Measurements from ENCODE around the gene BARHL1.

The BARHL1 gene

GRCh38 chr9:132627594-132627993, 45.2 kb downstream of the BARHL1 start:
- no peak for DNase-seq (ENCODE audit: low read depth)
- H3K4me3 ChIP-seq (ENCODE audit: low read length) = no peak overlapping the region
- TF ChIP-seq CTCF (conservative IDR thresholded peaks at IDR 0.05; ENCODE audit: low read depth, low read length) = no peak

- no peak overlapping the region for H3K4me3 ChIP-seq (ENCODE audit: low read length)
- DNase-seq (ENCODE audit: low read depth) = no peak
- no peak for TF ChIP-seq CTCF (conservative IDR thresholded peaks at IDR 0.05; ENCODE audit: low read depth, low read length)
Observed at GRCh38 chr9:132628746-132629145, 46.3 kb downstream of the BARHL1 start.

- no peak for DNase-seq (ENCODE audit: low read depth)
- no peak for TF ChIP-seq CTCF (conservative IDR thresholded peaks at IDR 0.05; ENCODE audit: low read depth, low read length)
- no peak overlapping the region for H3K4me3 ChIP-seq (ENCODE audit: low read length)
Observed at GRCh38 chr9:132630116-132630515, 47.7 kb downstream of the BARHL1 start.

GRCh38 chr9:132630811-132631210, 48.4 kb downstream of the BARHL1 start:
- TF ChIP-seq CTCF (conservative IDR thresholded peaks at IDR 0.05; ENCODE audit: low read depth, low read length) = no peak
- DNase-seq (ENCODE audit: low read depth) = no peak
- H3K4me3 ChIP-seq (ENCODE audit: low read length) = no peak overlapping the region

GRCh38 chr9:132631280-132631679, 48.9 kb downstream of the BARHL1 start:
- TF ChIP-seq CTCF (conservative IDR thresholded peaks at IDR 0.05; ENCODE audit: low read depth, low read length) = no peak
- DNase-seq (ENCODE audit: low read depth) = no peak
- no peak overlapping the region for H3K4me3 ChIP-seq (ENCODE audit: low read length)

- H3K4me3 ChIP-seq (ENCODE audit: low read length) = no peak overlapping the region
- no peak for DNase-seq (ENCODE audit: low read depth)
- TF ChIP-seq CTCF (conservative IDR thresholded peaks at IDR 0.05; ENCODE audit: low read depth, low read length) = no peak
Observed at GRCh38 chr9:132631685-132632084, 49.3 kb downstream of the BARHL1 start.

- TF ChIP-seq CTCF (conservative IDR thresholded peaks at IDR 0.05; ENCODE audit: low read depth, low read length) = no peak
- no peak for DNase-seq (ENCODE audit: low read depth)
- no peak overlapping the region for H3K4me3 ChIP-seq (ENCODE audit: low read length)
Observed at GRCh38 chr9:132632413-132633129, 50.2 kb downstream of the BARHL1 start.
